Lower leg skin (tissue), 3 donors: ENCODE results near the gene ARHGEF4.

Source experiments
- POLR2A ChIP-seq, 2 donors: fragments of 450-650 bp; IDR thresholded peaks; one replicate each; pipeline ENCODE4 v1.6.1; 2016 to 2017; ENCODE audit warnings: antibody characterized with exemption in 2 of 2, mild to moderate bottlenecking in 1 of 2, moderate library complexity in 1 of 2
- TF ChIP-seq, protein P1 (sequence below), 3 donors: fragments of 450-650 bp; IDR thresholded peaks; one replicate each; pipeline ENCODE4 v1.5.1; 2016; ENCODE audit warnings: antibody characterized with exemption in 3 of 3, mild to moderate bottlenecking in 3 of 3, moderate library complexity in 2 of 3

GRCh38 chr2:130828461-130828860 lies 8.3 kb upstream of the ARHGEF4 start:
- TF ChIP-seq, protein P1, sequence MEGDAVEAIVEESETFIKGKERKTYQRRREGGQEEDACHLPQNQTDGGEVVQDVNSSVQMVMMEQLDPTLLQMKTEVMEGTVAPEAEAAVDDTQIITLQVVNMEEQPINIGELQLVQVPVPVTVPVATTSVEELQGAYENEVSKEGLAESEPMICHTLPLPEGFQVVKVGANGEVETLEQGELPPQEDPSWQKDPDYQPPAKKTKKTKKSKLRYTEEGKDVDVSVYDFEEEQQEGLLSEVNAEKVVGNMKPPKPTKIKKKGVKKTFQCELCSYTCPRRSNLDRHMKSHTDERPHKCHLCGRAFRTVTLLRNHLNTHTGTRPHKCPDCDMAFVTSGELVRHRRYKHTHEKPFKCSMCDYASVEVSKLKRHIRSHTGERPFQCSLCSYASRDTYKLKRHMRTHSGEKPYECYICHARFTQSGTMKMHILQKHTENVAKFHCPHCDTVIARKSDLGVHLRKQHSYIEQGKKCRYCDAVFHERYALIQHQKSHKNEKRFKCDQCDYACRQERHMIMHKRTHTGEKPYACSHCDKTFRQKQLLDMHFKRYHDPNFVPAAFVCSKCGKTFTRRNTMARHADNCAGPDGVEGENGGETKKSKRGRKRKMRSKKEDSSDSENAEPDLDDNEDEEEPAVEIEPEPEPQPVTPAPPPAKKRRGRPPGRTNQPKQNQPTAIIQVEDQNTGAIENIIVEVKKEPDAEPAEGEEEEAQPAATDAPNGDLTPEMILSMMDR (IDR thresholded peaks at IDR 0.05): no peak
- TF ChIP-seq POLR2A (IDR thresholded peaks at IDR 0.05): no peak
